NCI-H2196 (cell line): ENCODE data around the gene ANKRD22.
A peak's percentile ranks its signal among the peaks of the same experiment; 100 is the strongest.

ENCODE experiments used
- DNase-seq: peaks from one replicate; lab custom pipeline; 2025; ENCODE audit not compliant: unreplicated experiment; lab: John Stamatoyannopoulos, UW

ANKRD22 gene

DNA sequence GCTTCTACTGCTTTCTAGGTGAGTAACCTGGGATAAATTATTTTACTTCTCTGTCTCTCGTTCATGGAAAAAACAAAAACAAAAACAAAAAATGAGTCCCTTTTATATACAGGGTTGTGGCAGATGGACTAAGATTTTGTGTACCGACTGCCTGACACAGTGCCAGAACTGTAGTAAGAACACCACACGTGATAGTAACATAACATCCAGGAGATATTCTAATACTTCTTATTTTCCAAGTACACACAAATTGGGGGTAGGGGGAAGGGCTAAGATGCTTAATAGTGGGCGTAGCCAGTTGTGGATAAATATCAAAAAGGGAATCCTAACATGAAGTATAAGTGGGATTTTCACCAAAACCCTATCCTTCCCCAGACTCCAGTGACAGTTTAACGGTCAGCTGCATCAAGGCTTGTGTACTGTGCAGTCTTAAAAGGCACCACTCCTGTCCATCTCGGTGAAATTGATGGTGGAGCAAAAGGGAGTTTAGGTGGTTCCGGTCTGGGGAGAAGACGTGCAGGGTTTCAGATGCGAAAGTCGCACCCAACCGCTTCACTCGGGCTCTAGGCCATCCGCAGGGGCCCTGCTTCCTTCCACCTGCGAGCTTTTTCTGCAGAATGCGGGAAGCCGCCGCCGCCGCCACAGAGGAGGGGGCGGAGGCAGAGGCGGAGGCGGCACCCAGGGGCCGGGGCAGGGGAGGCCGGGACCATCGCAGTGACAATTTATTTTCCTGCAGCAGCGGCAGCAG, 28.1 kb upstream of the ANKRD22 start, which contains the start of gene STAMBPL1:
Gene STAMBPL1 (plus strand): TSS at position 712 of the 748 bp plus-strand sequence. CDS start 21,464 bp downstream, outside the sequence.
- DNase-seq, result peak; percentile 41

DNA sequence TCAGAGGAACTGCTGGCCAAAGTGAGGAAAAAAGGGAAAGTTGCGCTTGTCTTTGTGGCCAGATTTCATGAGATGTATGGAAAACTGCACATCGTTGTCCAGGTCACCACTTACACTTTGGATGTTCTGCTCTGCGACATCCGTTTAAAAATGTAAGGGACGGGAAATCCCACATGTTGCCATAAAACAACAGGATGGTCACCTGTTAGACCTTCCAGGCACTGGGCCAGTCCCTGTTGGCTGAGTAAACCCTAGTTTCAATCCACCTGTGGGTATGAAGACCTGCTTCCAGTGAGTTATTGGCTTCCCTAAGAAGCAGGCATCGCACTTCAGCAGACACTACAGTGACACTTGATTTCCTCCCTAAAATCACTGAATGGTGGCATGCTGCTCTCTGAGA, 25.7 kb upstream of the ANKRD22 start:
- DNase-seq, result no peak

DNA sequence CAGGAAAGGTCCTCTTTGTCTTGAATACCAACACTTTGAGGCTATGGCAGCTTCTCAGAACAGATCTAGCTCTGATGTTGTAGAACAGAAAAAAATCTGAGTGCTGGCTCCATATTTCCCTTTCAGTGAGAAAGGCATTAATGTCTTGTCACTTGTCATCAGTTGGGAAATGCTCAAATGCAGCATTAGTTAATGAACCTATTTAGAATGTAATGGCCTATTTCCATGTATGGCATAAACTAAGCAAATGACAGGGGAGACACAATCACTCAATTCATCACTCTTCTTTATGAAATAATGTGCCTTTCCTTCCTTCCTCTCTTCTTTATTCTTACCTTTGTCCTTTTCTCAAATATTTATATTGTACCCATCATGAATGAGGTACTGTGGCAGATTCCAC, 23.4 kb upstream of the ANKRD22 start:
- no peak for DNase-seq

DNA sequence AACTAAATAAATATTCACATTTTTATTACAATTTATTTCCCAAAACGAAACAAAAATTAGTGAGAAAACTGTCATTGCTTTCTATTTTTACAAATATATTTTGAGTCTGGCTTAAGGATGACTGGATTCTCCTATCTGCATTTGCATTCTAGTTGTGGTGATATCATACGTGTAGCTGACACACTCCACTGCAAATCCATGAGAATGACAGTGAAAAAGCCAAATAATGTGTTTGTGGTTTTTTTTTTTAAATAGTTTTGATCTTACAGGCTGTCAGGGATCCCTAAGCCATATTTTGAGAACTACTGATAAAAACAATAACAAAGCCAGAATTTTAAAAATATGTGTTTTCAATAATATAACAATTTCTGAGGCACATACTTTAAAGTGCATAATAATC, 22.6 kb upstream of the ANKRD22 start:
- no peak for DNase-seq

DNA sequence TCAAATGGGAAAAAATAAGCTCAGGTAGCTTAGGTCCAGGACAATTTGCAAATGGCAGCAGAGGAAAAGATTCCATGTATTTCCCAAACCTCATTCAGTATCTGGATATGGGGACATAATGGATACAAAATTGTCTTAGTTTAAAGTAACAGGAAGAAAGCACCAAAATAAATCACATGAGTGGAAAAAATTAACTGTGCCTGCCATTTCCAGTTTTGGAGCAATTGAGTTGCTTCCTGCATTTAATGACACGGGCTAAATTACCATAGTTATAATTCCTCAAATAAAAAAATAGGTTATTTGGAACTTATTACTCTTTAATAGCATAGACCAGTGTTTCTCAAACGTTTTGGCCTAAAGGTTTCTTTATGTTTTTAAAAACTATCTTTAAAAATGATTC, 22.1 kb upstream of the ANKRD22 start:
- DNase-seq, result no peak

DNA sequence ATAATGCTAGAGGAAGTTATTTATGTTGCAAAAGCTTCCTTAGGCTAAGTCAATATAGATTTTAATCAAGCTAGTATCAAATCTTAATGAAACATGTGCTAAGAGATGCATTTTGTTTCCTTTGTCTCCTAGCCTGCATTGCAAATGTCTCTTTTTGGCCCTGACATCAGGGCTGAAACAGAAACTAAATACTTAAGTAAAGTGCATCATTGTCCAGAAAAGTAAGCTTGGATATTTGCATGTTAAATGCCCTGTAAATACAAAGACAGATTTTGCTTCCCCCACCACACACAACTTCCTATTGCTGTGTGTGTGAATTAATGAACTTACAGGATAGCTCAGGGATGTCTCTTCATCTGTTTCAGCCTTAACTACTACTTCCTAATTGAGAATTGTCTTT, 18.4 kb upstream of the ANKRD22 start:
- no peak for DNase-seq

DNA sequence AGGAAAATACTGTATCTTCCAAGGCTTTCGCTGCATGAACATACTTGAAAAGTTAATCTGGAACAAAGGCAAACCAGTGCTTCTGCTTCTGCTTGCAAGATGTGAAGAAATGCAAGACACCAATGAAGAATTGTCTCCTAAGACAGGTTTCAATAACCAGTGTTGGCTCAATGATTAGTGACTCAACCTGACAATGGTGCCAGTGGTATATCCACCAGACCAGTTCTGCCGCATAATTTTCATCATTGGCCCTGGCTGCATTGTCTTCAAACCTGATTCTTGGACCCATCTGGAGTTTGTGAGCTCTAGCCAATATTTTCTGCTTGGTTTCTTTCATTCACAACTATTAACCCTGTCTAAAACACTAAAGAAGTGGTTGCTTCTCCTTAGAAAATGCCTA, 14.8 kb upstream of the ANKRD22 start:
- no peak for DNase-seq

DNA sequence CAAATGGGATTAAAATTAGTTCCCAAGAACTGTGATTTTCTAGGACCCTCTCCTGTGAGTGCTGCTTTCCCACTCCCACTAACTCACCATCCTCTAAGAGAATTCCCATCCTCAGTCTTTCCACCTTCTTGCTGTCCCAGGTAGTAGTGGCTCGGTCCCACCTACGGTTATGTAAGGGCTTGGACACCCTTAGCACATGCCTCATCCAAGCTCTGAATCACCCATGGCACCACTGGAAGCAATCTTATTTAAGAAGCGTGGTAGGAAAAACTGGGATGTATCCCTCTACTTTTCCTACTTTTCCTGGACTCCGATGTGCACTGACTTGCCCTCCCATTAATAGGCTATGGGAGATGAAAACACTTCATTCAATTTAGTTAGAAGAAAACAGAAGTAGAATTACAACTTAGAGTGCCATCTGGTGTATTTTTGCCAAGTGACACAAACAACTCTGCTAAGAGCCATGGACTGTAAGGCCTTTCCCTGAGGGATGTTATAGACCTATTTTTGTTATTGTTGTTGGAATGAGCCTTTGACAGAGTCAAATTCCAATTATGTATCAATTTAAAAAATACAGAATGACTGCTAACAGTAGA, 13.7 kb upstream of the ANKRD22 start:
- DNase-seq, result no peak

DNA sequence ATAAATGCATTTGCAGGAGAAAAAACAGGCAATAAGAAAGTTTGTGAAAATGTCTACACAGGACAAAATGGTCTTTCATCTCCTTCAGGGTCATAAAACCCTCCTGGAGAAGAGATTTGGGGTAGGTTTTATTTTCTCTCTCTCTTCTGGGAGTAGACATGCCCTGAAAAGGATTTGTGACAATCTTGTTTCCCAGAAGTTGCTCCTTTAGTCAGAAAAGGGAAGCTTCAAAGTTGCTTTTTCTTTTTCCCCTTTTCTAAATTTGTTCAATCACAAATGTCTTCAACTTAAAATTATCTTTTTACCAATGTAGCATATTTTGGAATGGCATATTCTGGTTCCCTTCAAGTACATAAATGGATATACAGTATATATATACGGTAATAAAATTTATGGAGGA, 9.4 kb upstream of the ANKRD22 start:
- no peak for DNase-seq

DNA sequence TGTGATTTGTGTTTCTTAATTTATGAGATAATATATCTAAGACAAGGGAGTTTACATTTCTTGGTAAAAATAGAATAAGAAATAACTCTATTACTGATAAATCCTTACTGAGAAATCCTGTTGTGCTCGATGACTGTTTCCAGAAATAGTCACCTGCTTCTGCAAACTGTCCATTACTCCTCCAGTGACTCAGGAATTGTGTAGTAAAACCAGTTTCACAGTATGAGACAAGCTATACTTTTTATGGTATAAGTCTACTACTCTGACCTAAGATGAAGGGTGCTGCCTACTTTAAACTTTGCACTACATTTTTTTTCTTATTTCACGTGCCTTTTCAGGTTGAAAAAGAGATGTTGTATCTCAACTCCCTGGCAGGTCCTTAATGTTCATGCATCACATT, 6.8 kb upstream of the ANKRD22 start:
- DNase-seq, result no peak

DNA sequence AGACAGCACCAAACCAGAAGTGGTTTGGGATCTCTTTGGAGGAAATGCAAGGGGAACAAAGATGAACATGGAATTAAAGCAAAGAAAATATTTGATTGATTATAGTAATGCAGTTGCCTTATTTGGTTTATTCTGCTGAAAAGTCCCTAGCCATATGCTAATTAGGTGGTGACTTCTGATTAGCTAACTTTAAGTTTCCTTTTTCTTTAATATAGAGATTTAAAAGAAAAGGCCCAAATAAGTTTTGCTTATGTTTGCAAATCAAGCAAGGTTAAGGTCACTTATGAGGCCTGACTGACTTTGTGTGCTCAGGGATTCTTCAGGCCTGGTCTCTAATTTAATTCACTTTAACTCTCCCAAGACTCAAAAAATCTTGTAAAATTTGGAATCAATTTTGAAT, 6.2 kb upstream of the ANKRD22 start:
- DNase-seq, result no peak

DNA sequence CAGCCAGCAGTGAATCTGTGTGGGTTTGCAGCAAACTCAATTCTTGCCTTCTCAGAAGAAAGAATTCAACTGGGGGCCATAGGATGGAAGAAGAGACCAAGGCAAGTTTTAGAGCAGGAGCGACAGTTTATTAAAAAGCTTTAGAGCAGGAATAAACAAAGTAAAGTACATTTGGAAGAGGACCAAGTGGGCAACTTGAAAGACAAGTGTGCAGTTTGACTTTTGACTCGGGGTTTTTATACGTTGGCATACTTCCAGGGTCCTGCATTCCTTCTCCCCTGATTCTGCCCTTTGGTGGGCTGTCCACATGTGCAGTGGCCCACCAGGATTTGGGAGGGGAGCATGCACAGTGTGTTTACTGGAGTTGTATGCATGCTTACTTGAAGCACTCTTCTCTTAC, 3.0 kb upstream of the ANKRD22 start:
- DNase-seq, result no peak

DNA sequence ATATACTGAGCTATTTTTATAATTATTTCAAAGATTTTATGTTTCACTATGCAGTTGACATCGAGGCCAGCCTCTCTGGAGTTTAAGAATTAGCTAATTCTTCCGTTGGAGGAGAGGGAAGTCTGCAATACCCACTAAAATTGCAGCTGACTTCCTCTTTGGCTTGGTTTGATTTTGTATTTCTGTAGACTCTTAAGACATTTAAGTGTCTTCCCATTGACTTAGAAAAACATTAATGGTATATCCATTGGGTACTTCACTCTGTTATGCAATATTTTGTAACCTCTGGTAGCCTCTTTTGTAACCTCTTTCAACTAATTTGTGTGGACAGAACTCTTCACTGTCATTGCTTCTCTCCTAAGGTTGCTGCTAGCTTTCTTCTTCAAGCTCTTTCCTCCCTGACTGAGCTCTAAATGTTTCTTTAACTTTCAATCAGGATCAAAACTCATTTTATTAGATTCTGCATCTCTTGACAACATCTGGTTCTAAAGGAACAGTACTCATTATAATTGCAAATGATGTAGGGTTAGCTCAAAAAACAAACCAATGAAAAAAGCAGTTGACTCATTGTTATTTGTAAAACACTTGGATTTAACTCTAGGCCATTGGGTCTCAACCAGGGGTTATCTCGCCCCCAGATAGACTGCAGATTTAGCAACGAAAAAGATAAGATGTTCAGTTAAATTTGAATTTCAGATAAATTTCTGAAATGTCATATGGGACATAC, 1.7 kb upstream of the ANKRD22 start:
- no peak for DNase-seq

DNA sequence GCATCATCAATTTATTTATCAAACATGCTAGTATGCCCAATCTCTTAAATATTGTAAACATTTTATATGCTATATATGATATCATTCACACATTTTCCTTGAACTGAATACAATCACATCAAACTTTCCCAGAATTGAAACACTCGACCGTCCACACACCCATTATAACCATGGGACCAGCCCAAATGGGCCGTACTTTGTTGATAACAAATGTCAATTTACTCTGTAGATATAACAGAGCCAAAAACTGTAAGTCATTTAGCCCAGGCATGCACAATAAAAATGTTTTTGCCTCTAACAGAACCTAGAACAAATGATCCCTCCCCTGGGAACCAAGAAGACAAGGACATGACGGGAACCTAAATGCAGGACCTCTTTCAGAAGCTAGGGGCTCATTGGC, 683 bp upstream of the ANKRD22 start:
- DNase-seq, result no peak

DNA sequence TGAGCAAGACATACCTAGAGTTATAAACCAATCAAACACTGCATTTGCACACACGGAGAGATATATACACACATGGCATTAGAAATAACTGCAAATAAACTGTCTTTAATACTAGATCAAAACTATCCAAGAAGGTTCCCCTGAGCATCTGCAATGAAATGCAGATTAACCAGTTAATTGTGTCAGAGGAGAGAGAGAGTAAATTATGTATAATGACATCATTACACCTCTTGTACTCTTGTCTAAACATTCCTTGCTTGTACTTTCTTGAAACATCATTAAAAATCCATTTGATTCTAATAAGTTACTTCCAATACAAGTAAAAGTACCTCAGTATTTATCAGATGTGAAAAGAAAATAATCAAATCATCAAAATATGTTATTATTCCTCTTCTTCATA, 932 bp downstream of the ANKRD22 start:
- DNase-seq, result no peak

DNA sequence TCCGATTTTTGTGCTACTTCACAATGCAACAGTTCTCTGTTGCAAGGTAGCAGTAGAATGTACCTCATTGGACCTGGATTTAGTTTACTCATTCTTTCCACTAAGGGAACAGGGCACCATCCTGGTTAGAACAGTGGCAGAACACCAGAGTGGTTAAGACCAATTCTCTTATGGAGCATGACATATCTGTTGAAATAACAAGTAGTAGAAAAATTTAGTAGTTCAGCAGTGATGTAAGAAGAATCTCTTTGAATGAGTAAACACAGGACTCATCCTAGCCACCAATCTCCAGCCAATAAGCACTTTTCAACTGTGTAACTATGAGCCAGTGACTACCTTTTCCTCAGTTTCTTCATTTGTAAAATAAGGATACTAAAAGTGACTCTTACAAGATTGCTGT, 2.4 kb downstream of the ANKRD22 start:
- no peak for DNase-seq

DNA sequence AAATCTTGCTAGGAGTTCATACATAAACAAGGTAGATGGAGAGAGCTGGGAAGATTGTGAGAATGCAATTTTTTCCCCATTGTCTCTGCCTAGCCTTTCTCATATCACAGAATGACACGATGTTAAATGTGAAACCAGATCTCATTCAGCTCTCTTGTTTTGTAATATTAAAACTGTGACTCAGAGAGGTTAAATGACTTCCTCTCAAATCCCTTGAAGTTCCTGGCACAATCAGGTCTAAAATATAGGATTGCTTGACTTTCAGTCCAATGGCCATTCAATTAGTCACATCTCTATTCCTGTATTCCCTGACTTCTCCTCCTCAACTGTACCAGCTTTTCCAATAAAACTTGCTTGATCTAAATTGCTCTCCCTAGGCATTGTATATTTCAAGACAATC, 3.1 kb downstream of the ANKRD22 start:
- DNase-seq, result no peak

DNA sequence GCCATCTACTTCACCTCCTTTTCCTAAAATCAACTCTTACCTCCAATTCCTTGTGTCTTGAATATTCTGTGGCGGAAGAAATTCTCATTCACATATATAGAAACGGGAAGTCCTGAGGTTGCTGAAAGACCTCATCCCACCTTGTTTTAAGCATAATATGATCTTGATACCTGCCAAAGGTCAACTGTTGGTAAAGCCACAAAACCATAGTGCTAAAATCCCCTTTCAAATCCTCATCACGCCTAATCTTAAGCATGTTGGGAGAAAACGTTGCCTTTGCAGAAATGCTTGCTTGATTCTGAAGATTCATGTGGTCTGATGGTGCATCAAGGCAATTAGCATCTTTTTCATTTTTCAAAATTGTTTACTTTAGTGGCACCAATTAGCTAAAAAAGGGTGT, 8.5 kb downstream of the ANKRD22 start:
- no peak for DNase-seq

DNA sequence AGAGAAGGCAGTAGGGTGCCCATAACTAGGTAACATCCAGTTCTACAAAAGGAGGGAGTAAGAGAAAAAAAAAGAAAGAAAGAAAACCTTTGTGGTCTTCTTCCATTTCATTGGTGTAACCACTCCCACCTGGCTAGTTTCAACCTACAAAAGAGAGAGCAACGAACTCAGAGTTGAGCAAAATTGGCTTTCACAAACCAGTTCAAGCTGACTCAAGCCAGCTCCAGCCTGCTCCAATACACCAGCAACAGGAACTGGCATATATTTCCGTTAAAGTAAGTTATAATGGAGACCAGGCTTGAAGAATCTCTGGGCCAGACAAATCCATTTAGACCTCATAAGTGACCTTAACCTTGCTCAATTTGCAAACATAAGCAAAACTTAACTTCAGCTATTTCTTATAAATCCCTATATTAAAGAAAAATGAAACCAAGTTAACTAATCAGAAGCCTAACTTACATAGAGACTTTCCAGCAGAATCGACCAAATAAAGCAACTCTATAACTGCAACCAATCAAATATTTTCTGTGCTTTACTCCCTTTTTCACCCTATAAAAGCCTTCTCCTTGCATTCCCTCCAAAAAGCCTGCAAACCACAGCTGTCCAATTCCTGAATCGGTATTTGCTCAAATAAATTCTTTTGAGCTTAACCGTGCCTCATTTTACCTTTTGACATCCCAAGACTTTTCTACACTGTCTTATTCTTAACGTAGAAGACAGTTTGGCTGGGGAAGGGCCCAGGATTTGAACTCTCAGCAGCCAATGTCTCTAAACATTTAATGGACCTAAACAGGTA, 10.1 kb downstream of the ANKRD22 start:
- DNase-seq, result no peak

DNA sequence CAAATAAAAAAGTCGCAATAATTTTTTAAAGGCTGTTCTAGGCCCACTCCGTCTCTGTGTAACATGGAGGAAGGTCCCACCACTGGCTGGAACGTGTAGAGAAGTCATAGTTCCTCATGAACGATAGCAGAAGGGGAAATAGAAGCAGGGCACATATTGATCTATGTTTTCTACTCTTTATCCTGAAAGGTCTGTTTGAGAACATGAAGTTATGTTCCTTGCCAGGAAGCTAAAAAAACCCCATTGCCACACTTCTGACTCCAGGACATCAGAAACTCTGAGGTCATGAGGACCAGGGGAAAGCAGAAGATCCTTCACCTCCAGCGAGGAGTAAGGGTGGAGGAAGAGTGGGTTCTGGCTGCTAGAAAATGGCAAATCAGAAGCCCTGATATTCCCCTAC, 10.8 kb downstream of the ANKRD22 start:
- DNase-seq, result no peak

DNA sequence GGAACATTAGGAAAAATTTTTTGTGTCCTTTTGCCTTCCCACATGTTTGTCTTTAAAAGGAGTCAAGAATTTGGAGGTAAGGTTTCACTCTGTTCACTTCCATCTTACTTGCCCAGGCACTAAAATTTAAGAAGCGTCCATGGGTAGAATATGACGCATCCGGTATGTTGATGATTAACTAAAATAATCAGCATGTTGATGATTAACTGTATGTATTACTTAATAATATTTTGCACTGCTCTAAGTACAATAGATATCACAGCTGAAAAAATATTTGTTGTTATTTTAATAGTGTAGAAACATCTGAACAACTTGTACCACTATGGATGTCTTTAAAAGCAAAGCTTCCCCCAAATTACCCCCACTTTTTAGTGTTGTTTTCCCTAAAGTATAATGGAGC, 11.5 kb downstream of the ANKRD22 start:
- DNase-seq, result no peak
